ENCODE data around the gene SENP3. TPM values are rescaled to one million over a fixed set of nuclear protein-coding genes. Genes with fewer than 3 reads are reported as not detected.

SENP3 gene
- total and polyA plus RNA-seq, 2 experiments from 2014 or later: 1.9 to 82.5 TPM

DNA sequence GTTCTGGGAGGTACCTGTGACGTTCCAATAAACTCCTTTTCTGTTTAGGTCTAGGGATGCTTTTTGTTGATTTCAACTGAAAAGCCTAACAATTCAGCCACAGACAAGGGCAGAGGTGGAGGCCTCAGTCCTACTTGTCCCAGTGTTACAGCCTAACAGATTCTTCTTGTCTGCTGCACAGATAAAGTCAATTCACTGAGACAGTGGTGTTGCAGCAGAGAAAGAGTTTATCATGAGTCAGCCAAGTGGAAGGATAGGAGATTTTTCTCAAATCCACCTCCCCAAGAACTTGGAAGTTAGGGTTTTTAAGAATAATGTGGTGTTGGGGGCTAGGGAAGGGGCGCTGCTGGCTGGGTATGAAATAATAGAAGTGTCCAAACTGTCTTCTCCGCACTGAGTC is 23.7 kb upstream of the SENP3 start:
- no peak overlapping the region for H3K27ac ChIP-seq
- H3K9me3 ChIP-seq (ENCODE audit: low read depth): no peaks in the 10 kb centered on the region
- H3K4me1 ChIP-seq (ENCODE audit: insufficient read depth): no peaks in the 10 kb centered on the region
- no peaks in the 10 kb centered on the region for H3K79me2 ChIP-seq (ENCODE audit: insufficient read depth)
- no peak overlapping the region for H3K4me3 ChIP-seq
- H3K9ac ChIP-seq: no peak overlapping the region
- DNase-seq: no peak
- TF ChIP-seq EZH2phosphoT487 (IDR thresholded peaks at IDR 0.05; ENCODE audit: insufficient read depth, low read depth): no peak
- no peak for TF ChIP-seq EZH2 (IDR thresholded peaks at IDR 0.05; ENCODE audit: insufficient read depth, poor library complexity, severe bottlenecking)
- no peaks in the 10 kb centered on the region for H3K36me3 ChIP-seq (ENCODE audit: low read depth)
- no peak overlapping the region for H3K4me2 ChIP-seq (ENCODE audit: unreplicated experiment)
- H3F3A ChIP-seq (ENCODE audit: insufficient read depth): no peaks in the 10 kb centered on the region
- H4K20me1 ChIP-seq (ENCODE audit: insufficient read depth): no peaks in the 10 kb centered on the region
- in situ Hi-C loops (cut with MboI): no loop called here
- 77 to 79% methylated on average over 3 of the region's 3 CpGs for WGBS, 2 experiments (ENCODE audit: low coverage in 1 of 2, low lambda C conversion rate in 2 of 2, missing lambda C conversion rate in 2 of 2)
- no peak overlapping the region for H2AFZ ChIP-seq
- H3K27me3 ChIP-seq (replicated peaks; ENCODE audit: insufficient read depth): no peaks in the 10 kb centered on the region
- H3K9me2 ChIP-seq (ENCODE audit: insufficient read depth): no peaks in the 10 kb centered on the region

DNA sequence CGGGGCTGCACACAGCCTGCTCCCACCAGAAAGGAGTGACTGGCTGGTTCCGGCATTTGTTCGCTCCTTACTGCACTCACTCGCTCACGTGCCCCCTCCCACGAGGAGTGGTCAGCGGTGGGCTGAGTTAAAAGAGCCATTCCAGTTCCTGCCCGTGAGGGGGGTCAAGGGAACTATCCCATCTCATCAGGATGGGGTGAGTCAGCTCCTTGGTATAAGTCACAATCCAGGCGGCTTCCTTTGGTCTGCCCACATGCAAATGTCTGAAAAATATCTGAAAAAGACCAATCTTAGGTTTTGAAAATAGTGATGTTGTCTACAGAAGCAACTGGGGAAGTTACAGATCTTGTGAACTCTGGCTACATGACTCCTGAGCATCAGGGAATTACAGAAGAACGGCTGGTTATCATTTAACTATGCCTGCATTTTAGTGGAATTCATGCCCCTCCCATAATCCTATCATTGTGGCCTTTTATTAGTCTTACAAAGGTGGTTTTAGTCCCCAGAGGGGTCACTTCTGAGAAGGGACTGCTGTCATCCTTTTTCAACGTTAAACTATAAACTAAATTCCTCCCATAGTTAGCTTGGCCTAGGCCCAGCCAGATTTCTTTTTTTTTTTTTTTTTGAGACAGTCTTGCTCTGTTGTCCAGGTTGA is 22.7 kb upstream of the SENP3 start:
- Histone ChIP-seq H3K4me1 (ENCODE audit: insufficient read depth) (no peaks in the 10 kb centered on the region), H3K36me3 (ENCODE audit: low read depth) (no peaks in the 10 kb centered on the region), H3K9ac (no peak overlapping the region), H3K9me2 (ENCODE audit: insufficient read depth) (no peaks in the 10 kb centered on the region), H3K9me3 (ENCODE audit: low read depth) (no peaks in the 10 kb centered on the region), H3F3A (ENCODE audit: insufficient read depth) (no peaks in the 10 kb centered on the region), H3K27ac (no peak overlapping the region), H3K27me3 (replicated peaks; ENCODE audit: insufficient read depth) (no peaks in the 10 kb centered on the region), H3K79me2 (ENCODE audit: insufficient read depth) (no peaks in the 10 kb centered on the region), H4K20me1 (ENCODE audit: insufficient read depth) (no peaks in the 10 kb centered on the region), H3K4me2 (ENCODE audit: unreplicated experiment) (no peak overlapping the region), H3K4me3 (no peak overlapping the region), H2AFZ (no peak overlapping the region)
- WGBS, 2 experiments (ENCODE audit: low coverage in 1 of 2, low lambda C conversion rate in 2 of 2, missing lambda C conversion rate in 2 of 2): 52% methylated on average over 11 of the region's 11 CpGs
- in situ Hi-C loops (cut with MboI): no loop called here
- TF ChIP-seq EZH2phosphoT487 (IDR thresholded peaks at IDR 0.05; ENCODE audit: insufficient read depth, low read depth) (no peak), EZH2 (IDR thresholded peaks at IDR 0.05; ENCODE audit: insufficient read depth, poor library complexity, severe bottlenecking) (no peak)
- DNase-seq: peak; percentile 23

DNA sequence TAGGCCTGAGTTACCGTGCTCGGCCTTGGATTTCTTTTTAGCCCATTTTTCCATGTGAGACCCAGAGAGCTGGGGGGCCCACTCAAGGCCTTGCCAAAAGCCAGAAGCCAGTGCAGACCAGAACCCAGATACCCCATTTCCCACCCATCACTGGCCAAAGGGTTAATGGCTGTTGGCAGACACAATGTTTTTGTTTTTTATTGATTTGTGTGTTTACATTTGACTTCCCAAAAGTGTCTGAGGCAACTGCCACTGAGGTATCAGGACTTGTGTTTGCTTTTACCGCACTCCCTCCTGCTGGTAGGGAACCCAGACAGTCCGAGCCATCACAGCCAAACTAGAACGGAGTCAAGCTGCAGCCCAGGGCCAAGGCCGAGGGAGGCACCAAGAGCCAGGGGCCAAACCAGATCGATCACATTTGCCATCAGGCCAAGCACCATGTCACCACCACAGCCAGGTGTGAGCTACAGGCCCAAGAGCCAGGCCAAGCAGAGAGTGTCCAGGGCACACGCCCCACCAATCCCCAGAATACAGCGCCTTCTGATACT is 20.6 kb upstream of the SENP3 start:
- DNase-seq: no peak
- H3K9me2 ChIP-seq (ENCODE audit: insufficient read depth): no peaks in the 10 kb centered on the region
- H3K27me3 ChIP-seq (replicated peaks; ENCODE audit: insufficient read depth): no peaks in the 10 kb centered on the region
- H3K4me1 ChIP-seq (ENCODE audit: insufficient read depth): no peaks in the 10 kb centered on the region
- WGBS, 2 experiments (ENCODE audit: low coverage in 1 of 2, low lambda C conversion rate in 2 of 2, missing lambda C conversion rate in 2 of 2): 82 to 86% methylated on average over 9 of the region's 9 CpGs
- H3K27ac ChIP-seq: no peak overlapping the region
- no peak overlapping the region for H3K9ac ChIP-seq
- H3K4me3 ChIP-seq: no peak overlapping the region
- no peaks in the 10 kb centered on the region for H3K36me3 ChIP-seq (ENCODE audit: low read depth)
- H3K9me3 ChIP-seq (ENCODE audit: low read depth): no peaks in the 10 kb centered on the region
- in situ Hi-C loops (cut with MboI): no loop called here
- no peak overlapping the region for H3K4me2 ChIP-seq (ENCODE audit: unreplicated experiment)
- no peak overlapping the region for H2AFZ ChIP-seq
- H3F3A ChIP-seq (ENCODE audit: insufficient read depth): no peaks in the 10 kb centered on the region
- H4K20me1 ChIP-seq (ENCODE audit: insufficient read depth): no peaks in the 10 kb centered on the region
- no peaks in the 10 kb centered on the region for H3K79me2 ChIP-seq (ENCODE audit: insufficient read depth)
- TF ChIP-seq EZH2 (IDR thresholded peaks at IDR 0.05; ENCODE audit: insufficient read depth, poor library complexity, severe bottlenecking) (no peak), EZH2phosphoT487 (IDR thresholded peaks at IDR 0.05; ENCODE audit: insufficient read depth, low read depth) (no peak)

DNA sequence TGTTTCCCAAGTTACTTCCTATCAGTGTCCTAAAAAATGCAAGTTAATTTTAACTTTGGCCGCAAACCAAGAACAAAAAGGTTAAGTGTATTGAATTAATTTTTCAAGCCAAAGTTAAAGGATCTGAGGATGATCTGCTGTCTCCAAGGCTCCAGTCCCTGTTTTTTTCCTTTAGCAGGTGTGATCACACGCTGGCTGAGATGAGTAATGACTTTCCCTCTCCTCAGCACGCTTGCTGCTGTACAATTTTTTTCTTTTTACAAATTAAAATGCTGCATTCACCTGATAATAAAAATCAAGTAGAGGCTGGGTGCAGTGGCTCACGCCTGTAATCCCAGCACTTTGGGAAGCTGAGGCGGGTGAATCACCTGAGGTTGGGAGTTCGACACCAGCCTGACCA is 16.8 kb upstream of the SENP3 start:
- no peak for DNase-seq
- in situ Hi-C loops (cut with MboI): no loop called here
- WGBS, 2 experiments (ENCODE audit: low coverage in 1 of 2, low lambda C conversion rate in 2 of 2, missing lambda C conversion rate in 2 of 2): 64 to 66% methylated on average over 6 of the region's 6 CpGs

More for the DNA sequence above, 16.8 kb upstream of the SENP3 start:
- no peak overlapping the region for H3K4me2 ChIP-seq (ENCODE audit: unreplicated experiment)
- H2AFZ ChIP-seq: no peak overlapping the region
- no peaks in the 10 kb centered on the region for H3K9me3 ChIP-seq (ENCODE audit: low read depth)
- H3K9ac ChIP-seq: no peak overlapping the region
- H3K9me2 ChIP-seq (ENCODE audit: insufficient read depth): no peaks in the 10 kb centered on the region
- no peaks in the 10 kb centered on the region for H3K27me3 ChIP-seq (replicated peaks; ENCODE audit: insufficient read depth)
- TF ChIP-seq EZH2 (IDR thresholded peaks at IDR 0.05; ENCODE audit: insufficient read depth, poor library complexity, severe bottlenecking) (no peak), EZH2phosphoT487 (IDR thresholded peaks at IDR 0.05; ENCODE audit: insufficient read depth, low read depth) (no peak)
- no peak overlapping the region for H3K4me3 ChIP-seq
- no peaks in the 10 kb centered on the region for H4K20me1 ChIP-seq (ENCODE audit: insufficient read depth)
- 0 out of 2 replicates have a peak, but pooled peaks cover 1% of the 10 kb centered on the region for H3F3A ChIP-seq (ENCODE audit: insufficient read depth)
- no peaks in the 10 kb centered on the region for H3K79me2 ChIP-seq (ENCODE audit: insufficient read depth)
- no peaks in the 10 kb centered on the region for H3K4me1 ChIP-seq (ENCODE audit: insufficient read depth)
- no peak overlapping the region for H3K27ac ChIP-seq
- H3K36me3 ChIP-seq (ENCODE audit: low read depth): no peaks in the 10 kb centered on the region
